HFF-Myc (cell line): ENCODE results near the gene ANTKMT.

Experiments used
- DNase-seq: peaks from one replicate; pipeline ENCODE4 v3.0.0-alpha.2; 2011; ENCODE audit warnings: low read depth; ENCODE audit errors: extremely low read depth
- H3K4me3 ChIP-seq: replicated peaks from 2 replicates; pipeline ENCODE4 v1.5.1; 2011; ENCODE audit warnings: low read depth, mild to moderate bottlenecking, control low read depth, low read length
- TF ChIP-seq, protein P1 (sequence below): IDR thresholded peaks from 2 replicates; pipeline ENCODE4 v1.5.1; 2012; ENCODE audit warnings: mild to moderate bottlenecking, low read depth, low read length, control low read depth; ENCODE audit errors: missing control alignments

The ANTKMT gene

DNA sequence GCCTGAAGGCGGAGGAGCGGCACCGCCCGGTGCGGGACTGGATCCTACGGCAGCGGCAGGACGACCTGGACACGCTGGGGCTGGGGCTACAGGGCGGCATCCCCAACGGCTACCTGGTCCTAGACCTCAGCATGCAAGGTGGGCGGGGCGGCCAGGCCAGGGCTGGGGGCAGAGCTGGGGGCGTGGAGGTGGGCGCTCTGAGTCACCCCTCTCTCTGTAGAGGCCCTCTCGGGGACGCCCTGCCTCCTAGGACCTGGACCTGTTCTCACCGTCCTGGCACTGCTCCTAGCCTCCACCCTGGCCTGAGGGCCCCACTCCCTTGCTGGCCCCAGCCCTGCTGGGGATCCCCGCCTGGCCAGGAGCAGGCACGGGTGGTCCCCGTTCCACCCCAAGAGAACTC, 47.5 kb downstream of the ANTKMT start:
- H3K4me3 ChIP-seq = no peak overlapping the region
- TF ChIP-seq, protein P1, sequence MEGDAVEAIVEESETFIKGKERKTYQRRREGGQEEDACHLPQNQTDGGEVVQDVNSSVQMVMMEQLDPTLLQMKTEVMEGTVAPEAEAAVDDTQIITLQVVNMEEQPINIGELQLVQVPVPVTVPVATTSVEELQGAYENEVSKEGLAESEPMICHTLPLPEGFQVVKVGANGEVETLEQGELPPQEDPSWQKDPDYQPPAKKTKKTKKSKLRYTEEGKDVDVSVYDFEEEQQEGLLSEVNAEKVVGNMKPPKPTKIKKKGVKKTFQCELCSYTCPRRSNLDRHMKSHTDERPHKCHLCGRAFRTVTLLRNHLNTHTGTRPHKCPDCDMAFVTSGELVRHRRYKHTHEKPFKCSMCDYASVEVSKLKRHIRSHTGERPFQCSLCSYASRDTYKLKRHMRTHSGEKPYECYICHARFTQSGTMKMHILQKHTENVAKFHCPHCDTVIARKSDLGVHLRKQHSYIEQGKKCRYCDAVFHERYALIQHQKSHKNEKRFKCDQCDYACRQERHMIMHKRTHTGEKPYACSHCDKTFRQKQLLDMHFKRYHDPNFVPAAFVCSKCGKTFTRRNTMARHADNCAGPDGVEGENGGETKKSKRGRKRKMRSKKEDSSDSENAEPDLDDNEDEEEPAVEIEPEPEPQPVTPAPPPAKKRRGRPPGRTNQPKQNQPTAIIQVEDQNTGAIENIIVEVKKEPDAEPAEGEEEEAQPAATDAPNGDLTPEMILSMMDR = no peak
- DNase-seq = no peak

DNA sequence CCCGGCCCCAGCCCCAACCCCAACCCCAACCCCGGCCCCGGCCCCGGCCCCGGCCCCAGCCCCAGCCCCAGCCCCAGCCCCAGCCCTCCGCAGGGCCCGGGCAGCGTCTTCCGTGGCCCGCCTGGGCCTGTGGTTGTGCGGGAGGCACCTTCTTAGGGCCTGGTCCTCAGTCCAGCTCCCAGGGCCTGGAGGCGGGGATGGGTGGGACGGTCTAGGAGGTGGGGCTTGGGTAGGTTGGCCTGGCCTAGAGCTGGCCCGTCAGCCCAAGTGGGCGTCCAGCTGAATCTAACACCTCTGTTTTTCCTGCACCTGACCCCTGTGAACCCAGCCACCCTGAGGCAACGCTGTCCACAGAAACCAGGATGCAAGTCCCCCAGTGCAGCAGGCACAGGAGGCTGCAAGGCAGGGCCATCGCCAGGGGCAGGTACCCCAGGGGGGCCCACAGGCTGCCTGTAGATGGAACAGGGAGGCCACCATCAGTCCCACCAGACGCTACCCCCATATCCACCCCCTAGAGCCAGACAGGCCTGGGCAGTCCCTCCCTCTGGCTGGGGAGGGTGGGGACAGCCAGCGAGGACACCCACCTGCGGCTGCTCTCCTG, 48.3 kb downstream of the ANTKMT start:
- DNase-seq = no peak
- H3K4me3 ChIP-seq = no peak overlapping the region
- TF ChIP-seq, protein P1 = no peak

DNA sequence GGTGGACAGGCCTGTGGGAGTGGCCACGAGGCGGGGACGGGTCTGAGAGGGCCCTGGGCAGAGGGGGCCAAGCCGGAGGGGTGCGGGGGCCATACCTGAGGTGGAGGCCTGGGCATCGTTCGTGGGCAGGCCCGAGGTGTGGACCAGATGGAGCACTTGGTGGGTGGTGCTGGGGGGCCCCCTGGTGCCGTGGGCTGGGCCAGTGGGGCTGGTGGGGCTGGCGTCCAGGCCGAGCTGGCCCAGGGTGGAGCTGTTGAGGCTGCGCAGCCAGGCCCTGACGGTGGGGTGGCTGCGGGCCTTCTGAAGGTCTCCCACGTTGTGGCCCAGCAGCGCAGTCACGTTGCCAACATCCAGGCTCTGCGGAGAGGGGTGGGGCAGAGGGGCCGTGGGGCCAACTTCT, 49.0 kb downstream of the ANTKMT start:
- H3K4me3 ChIP-seq = no peak overlapping the region
- TF ChIP-seq, protein P1 = no peak
- DNase-seq = no peak

DNA sequence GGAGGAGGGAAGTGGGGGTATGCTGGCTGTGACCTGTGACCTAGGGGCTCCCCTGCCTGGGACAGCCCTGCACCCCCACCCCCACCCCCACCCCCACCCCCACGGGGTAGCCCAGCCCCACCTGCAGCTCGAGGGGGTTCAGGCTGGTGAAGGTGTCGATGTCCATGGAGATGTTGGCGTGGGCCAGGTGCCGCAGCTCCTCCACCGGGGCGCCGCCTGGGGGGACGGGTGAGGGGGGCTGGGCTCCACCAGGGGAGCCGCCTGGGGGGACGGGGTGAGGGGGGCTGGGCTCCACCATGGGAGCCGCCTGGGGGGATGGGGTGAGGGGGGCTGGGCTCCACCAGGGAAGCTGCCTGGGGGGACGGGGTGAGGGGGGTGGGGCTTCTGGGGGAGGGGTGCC, 49.5 kb downstream of the ANTKMT start:
- no peak overlapping the region for H3K4me3 ChIP-seq
- DNase-seq = no peak
- TF ChIP-seq, protein P1 = no peak
